HG03045 (cell line): ENCODE data around the gene CC2D1A.
"Not testable (repeated sequence)": the region's sequence is repeated elsewhere in the genome, so short reads cannot be mapped to it uniquely, and the experiment has no call there.

Source experiments
- ATAC-seq: cut with Tn5 transposase; IDR thresholded peaks from one replicate; pipeline ENCODE4 v1.9.1; 2021; ENCODE audit warnings: mild to moderate bottlenecking, moderate library complexity; ENCODE audit not compliant: unreplicated experiment

Gene CC2D1A

GRCh38 chr19:13959962-13960862 lies 54.2 kb downstream of the CC2D1A start:
- no peak for ATAC-seq

- no peak for ATAC-seq
Observed at GRCh38 chr19:13960863-13961784, 55.1 kb downstream of the CC2D1A start.

- ATAC-seq, result no peak
Observed at GRCh38 chr19:13961826-13962698, 56.1 kb downstream of the CC2D1A start.

GRCh38 chr19:13962699-13963602 lies 57.0 kb downstream of the CC2D1A start:
- no peak for ATAC-seq

- ATAC-seq, result no peak
Observed at GRCh38 chr19:13963603-13964105, 57.7 kb downstream of the CC2D1A start.

- ATAC-seq, result no peak
Observed at GRCh38 chr19:13964776-13965175, 58.8 kb downstream of the CC2D1A start.

GRCh38 chr19:13965377-13965896 lies 59.4 kb downstream of the CC2D1A start:
- no peak for ATAC-seq

GRCh38 chr19:13965926-13966683 lies 60.1 kb downstream of the CC2D1A start:
- ATAC-seq, result no peak

GRCh38 chr19:13966684-13967128 lies 60.7 kb downstream of the CC2D1A start:
- no peak for ATAC-seq

GRCh38 chr19:13967206-13967605 lies 61.2 kb downstream of the CC2D1A start:
- ATAC-seq, result not testable (repeated sequence)

- ATAC-seq, result no peak
Observed at GRCh38 chr19:13968383-13968935, 62.5 kb downstream of the CC2D1A start.

GRCh38 chr19:13968999-13969398 lies 63.0 kb downstream of the CC2D1A start:
- no peak for ATAC-seq

GRCh38 chr19:13969897-13970296 lies 63.9 kb downstream of the CC2D1A start:
- ATAC-seq, result no peak

GRCh38 chr19:13971868-13972267 lies 65.9 kb downstream of the CC2D1A start:
- not testable (repeated sequence) for ATAC-seq

GRCh38 chr19:13972368-13973155 lies 66.6 kb downstream of the CC2D1A start:
- ATAC-seq, result no peak

GRCh38 chr19:13973479-13973878 lies 67.5 kb downstream of the CC2D1A start:
- ATAC-seq, result not testable (repeated sequence)

GRCh38 chr19:13974073-13974472 lies 68.1 kb downstream of the CC2D1A start:
- ATAC-seq, result no peak
